GM19395 (cell line): ENCODE results near the gene LRRC28.

Experiments
- ATAC-seq: cut with Tn5 transposase; IDR thresholded peaks from one replicate; pipeline ENCODE4 v1.9.1; 2021; ENCODE audit warnings: mild to moderate bottlenecking, moderate library complexity; ENCODE audit not compliant: unreplicated experiment

LRRC28 gene

GRCh38 chr15:99336794-99337193, 85.5 kb downstream of the LRRC28 start:
- ATAC-seq: no peak

DNA sequence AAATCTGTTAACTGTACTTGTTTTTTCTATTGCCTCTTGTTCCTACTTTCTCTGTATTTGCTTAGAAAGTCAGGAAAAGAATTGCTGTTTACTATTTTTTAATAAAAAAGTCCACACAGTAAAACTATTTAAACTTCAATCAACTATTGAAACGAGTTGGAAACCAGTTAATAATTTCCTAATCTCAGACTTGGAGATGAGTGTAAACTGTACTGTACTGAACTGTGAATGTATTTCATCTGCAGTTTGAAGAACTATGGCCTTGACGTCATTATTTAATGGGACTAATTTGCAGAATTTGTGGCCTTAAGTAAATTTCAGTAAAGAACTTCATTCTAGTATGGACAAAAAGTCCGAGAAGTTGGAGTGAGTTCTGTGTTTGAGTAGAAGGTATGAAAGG, 89.1 kb downstream of the LRRC28 start:
- no peak for ATAC-seq

- no peak for ATAC-seq
These were observed 90.5 kb downstream of the LRRC28 start for GRCh38 chr15:99341786-99342185.

DNA sequence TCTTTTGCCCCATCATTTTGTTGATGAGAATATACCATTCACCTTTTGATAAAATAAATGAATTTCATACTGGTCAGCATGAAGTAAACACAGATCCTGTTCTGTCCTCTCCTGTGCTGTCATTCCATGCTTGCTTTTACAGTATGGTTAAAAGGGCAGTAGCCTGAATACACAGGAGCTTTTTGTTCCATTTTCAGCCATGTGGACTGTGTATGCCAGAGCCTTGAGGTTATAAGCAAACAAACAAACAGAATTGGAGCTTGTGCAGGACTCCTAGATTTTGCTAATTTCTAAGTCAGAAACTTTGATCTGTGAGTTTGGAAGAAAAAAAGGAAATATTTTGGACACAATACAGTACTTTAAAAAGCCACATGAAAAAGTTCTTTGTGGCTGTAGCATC, 91.9 kb downstream of the LRRC28 start:
- no peak for ATAC-seq

DNA sequence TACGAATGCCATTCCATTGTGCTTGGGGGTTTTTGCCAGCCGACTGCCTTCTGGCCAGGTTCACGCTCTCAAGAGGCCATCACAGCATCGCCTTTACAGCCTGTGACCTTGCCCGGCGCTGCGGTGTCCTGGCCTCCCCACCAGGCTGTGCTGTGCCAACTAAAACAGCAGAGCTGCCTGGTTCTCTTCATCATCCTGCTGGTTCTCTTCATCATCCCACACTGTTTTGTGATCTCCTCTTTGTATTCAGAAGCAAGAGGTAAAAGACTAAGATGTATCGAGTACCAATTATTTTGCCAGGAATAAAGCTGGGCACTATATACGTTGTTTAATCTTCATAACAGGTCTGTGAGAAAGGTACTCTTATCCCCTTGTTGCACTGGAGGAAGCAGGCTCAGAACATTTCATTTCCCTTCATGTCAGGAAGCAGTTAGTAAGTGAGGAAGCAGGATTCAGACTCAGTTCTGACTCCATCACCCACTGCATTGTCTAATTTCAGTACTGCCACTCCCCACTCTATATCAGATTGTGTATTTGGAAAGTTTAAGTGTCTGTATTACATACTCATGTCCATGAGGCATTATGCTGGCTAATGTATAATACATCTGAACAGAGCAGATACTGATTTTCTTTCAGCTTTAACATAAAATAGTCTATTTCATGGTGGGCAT, 92.7 kb downstream of the LRRC28 start:
- no peak for ATAC-seq

DNA sequence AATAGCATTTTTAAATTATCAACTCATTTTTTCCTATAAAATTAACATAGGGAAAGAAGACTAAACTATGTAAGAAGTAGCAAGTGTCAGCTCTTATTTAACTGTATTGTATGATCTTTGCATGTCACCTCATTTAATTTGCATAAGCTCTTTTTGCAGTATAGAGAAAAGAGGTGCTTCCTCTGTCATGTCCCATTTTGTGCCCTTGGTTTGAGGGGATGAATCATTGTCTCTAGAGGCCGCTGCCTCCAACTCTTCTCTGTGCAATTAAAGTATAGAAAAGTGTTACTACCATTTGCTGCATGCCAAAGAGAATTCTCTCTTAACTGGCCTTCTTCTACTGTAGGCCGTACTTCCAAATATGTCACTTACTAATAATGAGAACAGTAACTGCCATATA, 93.4 kb downstream of the LRRC28 start:
- ATAC-seq: no peak

DNA sequence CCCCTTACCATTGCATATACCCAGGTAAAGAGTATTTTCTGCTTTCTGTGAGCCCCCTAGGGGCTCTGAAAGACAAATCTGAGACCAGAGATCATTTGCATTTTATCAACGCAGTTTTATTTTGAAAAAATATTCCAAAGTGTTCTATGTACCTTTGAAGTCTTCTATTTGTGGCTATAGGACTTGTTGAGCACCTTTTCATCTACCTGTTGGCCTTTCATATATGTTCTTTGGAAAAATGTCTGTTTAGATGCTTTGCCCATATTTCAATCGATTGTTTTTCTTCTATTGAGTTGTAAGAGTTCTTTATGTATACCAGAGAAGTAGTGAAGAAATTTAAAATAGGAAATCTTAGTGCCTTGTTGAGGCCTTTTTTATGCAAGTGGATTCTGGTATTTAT, 94.0 kb downstream of the LRRC28 start:
- no peak for ATAC-seq

GRCh38 chr15:99345832-99346462, 94.7 kb downstream of the LRRC28 start:
- peak; percentile 57 for ATAC-seq

DNA sequence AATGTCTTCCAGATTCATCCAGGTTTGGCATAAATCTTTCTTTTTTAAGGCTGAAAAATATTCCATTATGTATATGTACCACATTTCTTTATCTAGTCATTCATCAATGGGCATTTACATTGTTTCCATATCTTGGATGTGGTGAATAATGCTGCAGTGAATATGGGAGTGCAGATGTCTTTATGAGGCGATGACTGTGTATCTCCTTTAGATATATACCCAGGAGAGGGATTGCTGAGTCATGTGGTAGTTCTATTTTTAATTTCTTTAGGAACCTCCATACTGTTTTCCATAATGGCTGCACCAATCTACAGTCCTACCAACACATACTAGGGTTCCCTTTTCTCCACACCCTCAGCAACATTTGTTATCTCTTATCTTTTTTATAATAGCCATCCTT, 96.3 kb downstream of the LRRC28 start:
- no peak for ATAC-seq

GRCh38 chr15:99348412-99348811, 97.1 kb downstream of the LRRC28 start:
- ATAC-seq: no peak

DNA sequence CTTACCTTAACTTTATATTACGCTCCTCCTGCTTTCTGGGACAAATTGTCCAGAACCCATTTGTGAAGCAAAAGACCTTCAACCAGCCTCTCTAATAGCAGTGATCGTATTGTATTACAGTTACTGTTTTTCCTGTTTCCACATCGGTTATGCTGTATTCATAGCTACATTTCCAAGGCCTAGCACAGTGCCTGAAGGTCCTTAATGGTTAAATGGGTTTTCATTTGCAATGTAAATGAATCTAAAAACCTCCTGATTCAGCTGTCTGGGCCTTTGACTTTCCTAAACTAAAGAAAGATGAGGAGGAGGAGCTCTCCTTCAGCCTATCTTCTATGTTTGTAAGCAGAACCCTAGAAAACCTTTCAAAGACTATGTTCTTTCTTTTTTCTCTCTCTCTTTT, 99.1 kb downstream of the LRRC28 start:
- no peak for ATAC-seq

GRCh38 chr15:99359769-99360168, 108.5 kb downstream of the LRRC28 start:
- ATAC-seq: no peak

GRCh38 chr15:99361545-99362185, 110.4 kb downstream of the LRRC28 start:
- no peak for ATAC-seq

DNA sequence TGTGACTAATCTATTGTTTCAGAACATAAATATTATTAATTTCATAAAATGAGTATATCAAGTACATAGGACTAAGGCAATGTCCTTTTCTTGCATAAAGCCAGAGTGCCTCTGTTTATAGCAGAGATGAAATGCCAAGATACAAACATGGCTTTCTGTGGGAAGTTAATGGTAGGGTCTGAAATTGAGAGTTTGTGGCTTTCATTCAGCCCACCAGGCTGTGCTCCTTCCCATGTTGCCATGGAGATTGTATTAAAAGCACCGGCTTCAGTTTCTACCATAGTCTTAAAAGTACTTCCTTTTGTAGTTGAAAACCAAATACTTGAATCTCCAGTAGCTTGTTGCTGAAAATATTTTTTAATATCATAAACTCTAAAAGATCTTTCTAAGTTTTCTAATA, 114.0 kb downstream of the LRRC28 start:
- peak; percentile 94 for ATAC-seq

GRCh38 chr15:99366013-99366412, 114.7 kb downstream of the LRRC28 start:
- ATAC-seq: no peak

DNA sequence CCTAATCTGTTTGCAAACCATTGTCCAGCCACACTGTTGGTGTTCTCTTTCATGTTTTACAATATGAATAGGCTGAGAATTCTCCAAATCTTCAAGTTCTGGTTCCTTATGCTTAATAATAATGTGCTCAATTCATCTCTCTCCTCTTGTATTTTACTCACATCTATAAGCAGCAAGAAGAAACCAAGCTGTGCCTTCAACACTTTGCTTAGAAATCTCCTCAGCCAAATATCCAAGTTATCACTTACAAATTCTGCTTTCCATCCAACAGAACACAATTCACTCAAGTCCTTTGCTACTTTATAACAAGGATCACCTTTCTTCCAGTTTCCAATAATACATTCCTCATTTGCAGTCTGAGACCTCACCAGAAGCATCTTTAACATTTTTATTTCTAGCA, 117.5 kb downstream of the LRRC28 start:
- no peak for ATAC-seq

GRCh38 chr15:99369196-99369595, 117.9 kb downstream of the LRRC28 start:
- ATAC-seq: no peak

GRCh38 chr15:99371180-99372103, 120.2 kb downstream of the LRRC28 start:
- peak; percentile 96 for ATAC-seq

- no peak for ATAC-seq
These were observed 133.9 kb downstream of the LRRC28 start for GRCh38 chr15:99385005-99385669.

- ATAC-seq: no peak
These were observed 134.6 kb downstream of the LRRC28 start for GRCh38 chr15:99385865-99386264.

GRCh38 chr15:99386391-99386790, 135.1 kb downstream of the LRRC28 start:
- ATAC-seq: no peak
